ENCODE data around the gene PAX3. TPM values are rescaled to one million over a fixed set of nuclear protein-coding genes. Genes with fewer than 3 reads are reported as not detected.

PAX3 gene
- total RNA-seq (2014; rRNA removed; shearing (Covaris generic)): not detected in 2 replicates

DNA sequence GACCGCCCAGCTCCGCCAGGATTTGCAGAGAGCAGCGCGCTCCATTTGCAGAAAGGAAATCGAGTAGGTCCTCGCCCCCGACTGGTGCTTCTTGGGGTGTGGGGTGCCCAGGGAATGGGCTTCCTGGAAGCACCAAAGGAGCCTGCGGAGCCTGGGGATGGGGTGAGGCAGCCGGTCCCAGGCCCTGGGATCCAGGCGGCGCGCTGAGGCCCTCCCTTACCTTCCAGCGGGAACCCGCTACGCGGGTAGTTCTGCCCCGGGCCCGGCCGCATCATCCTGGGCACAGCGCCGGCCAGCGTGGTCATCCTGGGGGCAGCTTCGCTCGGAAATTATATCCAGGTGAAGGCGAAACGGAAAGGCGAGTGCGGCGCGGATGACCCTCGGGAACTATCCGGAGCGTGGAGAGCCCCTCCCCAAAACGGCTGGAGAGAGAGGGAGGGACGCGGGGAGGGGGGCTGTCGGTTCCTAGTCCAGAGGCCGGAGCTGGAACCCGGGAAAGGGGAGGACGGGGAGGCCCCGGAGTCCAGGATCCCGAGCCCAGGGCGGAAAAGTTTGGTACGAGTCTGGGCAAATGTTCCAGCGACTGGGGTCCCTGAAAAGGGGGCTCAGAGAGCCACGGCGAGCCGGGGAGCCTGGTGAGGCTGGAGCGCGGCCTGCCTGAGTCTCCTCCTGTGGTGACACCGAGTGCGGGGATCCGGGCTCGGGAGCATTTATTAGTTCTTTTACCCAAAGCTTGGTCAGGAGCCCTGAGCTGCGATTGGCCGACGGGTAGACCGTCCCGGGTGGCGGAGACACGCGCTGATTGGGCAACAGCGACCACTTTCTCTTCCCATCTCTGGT lies at the start of gene PAX3:
Gene PAX3 (minus strand): TSS at position 688 of the 840 bp plus-strand sequence. CDS start 383 bp downstream, at position 305.
- DNase-seq (ENCODE audit: low spot score): no peak

- no peak for DNase-seq (ENCODE audit: low spot score)
Observed at GRCh38 chr2:222341331-222341730, 42.5 kb upstream of the PAX3 start.

GRCh38 chr2:222338374-222338773 lies 39.6 kb upstream of the PAX3 start:
- no peak for DNase-seq (ENCODE audit: low spot score)

DNA sequence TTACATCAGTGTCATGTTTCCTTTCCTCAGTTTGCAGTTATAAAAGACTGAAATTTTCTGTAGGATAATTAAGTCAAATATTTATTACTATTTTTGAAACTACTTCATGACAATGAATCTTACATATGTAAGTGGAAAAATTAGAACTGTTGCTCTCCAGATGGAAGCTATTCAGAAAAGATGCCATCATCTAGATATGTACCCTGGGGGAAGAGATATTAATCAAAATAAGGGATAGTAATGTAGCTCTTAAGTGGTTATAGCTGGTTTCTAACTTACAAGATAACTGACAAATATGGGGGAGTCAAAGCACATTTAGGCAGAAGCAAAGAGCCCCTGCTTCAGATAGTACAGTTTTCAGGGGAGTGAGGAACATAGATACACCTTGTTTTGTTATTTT lies 38.1 kb upstream of the PAX3 start:
- DNase-seq (ENCODE audit: low spot score): no peak

DNA sequence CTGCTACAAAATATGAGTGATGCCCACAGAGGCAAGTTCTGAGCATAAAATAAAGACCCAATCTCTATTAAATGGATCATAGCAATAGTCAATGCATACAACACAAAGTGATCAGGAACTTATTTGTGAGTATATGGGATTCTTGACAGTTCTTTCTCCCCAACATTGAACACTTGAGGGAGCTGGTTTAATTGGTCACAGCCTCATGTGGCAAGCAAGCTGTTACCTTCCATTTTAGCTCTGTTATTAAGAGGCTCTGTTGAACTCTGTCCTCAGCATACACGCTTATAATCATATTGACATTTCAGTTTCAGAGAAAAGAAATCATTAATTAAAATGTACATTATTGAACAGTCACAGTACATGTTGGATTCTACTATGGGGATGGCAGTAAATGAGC lies 37.6 kb upstream of the PAX3 start:
- DNase-seq (ENCODE audit: low spot score): peak; percentile 22

- no peak for DNase-seq (ENCODE audit: low spot score)
Observed at GRCh38 chr2:222334914-222335313, 36.1 kb upstream of the PAX3 start.

- no peak for DNase-seq (ENCODE audit: low spot score)
Observed at GRCh38 chr2:222333397-222333796, 34.6 kb upstream of the PAX3 start.

- no peak for DNase-seq (ENCODE audit: low spot score)
Observed at GRCh38 chr2:222332116-222332515, 33.3 kb upstream of the PAX3 start.

DNA sequence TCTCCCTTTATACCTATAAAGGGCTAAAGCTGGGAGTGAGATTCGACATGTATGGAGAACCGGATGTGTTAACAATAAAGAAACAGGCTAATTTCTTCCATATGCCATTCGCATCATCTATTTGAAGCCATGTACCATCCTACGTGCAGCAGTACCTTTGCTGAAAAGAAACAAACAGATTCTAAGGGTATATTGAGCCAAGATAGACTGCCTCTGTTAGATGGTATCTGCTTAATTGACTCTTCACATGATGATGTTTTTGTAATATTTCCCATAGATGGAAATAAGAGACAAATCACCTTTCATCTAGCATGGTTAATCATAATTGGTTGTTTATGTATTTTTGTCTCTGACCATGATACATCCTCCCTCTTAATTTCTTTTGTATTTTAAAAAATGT lies 32.1 kb upstream of the PAX3 start:
- no peak for DNase-seq (ENCODE audit: low spot score)

- no peak for DNase-seq (ENCODE audit: low spot score)
Observed at GRCh38 chr2:222322236-222322635, 23.4 kb upstream of the PAX3 start.

DNA sequence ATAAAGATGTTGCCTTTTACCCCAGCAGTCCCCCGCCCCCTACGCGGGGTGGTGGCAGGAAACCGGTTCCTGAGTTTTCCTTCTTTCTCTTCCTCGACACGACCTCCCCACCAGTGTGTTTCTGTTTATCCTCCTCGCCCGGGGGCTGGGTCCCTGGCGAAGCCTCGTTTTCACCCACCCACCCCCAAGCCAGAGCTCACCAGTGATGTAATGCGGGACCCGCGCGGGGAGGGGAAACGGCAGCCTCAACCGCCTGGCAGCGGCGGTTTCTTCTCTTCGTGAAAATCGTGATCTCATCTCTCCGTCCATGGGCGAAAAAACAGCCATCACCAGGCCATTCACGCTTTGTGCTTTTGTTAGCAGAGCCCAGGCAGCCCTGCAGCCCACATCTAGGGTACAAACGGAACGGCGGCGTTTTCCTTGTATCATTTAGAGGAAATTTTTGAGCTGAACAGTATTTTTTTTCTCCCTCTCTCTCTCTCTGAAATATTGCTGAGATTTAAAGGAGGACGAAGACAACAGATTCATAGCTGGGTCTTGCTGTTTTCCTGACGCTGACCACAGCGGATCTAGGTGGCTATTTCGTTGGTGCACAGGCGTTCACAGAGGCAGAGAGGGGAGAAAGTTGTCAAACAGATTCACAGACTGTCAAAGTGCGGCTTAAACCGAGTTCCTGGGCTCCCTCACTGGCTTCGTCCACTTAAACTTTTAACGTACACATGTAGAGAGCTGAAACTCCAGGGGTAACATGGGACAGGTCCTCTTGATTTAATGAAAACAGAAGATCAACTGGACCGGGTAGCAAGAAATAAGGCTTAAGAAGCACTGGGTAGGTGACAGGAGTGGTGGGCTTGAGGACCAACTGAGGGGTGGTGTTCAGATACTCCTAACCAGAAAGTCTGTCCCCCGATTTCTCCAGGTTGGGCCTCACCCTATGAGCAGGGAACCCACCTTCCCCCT lies 21.9 kb upstream of the PAX3 start:
- peak; percentile 2 for DNase-seq (ENCODE audit: low spot score)

DNA sequence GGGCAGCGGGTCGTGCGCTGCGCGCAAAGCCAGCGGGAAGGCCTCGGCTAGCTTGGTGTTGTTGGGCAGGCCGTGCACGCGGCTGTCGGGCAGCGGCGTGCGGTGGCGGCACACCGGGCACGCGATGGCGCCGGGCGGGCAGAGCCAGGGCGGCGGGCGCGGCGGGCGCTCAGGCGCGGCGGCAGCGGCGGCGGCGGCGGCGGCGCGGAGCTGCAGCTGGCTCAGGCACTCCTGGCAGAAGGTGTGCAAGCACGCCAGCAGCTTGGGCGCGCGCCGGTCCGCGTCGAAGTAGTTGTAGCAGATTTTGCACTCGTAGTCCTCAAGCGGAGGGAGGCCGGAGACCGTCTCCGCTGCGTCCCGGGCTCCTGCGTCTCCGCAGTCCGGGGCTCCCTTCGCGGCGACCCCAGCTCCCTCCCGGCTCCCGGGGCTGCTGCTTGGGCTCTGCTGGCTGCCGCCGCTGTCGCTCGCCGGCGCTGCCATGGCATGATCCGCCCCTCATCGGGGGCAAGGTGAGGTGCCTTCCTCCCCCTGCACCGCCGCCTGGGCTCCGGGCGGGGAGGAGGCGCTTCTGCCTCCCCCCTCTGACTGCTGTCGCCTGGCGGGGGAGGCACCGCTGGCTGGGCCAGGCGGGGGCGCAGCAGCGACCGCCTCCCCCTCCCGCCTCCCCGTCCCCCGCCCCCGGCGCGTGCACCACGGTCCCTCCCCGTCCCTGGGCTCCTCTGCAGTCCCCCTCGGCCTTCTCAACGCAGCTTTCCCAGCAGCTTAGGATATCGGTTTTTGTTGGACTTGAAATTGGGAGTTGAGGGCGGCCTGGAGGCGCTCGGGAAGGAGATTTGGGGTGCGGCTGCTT lies 21.0 kb upstream of the PAX3 start:
- peak; percentile 42 for DNase-seq (ENCODE audit: low spot score)

GRCh38 chr2:222318712-222319585 lies 20.2 kb upstream of the PAX3 start:
- DNase-seq (ENCODE audit: low spot score): peak; percentile 41

DNA sequence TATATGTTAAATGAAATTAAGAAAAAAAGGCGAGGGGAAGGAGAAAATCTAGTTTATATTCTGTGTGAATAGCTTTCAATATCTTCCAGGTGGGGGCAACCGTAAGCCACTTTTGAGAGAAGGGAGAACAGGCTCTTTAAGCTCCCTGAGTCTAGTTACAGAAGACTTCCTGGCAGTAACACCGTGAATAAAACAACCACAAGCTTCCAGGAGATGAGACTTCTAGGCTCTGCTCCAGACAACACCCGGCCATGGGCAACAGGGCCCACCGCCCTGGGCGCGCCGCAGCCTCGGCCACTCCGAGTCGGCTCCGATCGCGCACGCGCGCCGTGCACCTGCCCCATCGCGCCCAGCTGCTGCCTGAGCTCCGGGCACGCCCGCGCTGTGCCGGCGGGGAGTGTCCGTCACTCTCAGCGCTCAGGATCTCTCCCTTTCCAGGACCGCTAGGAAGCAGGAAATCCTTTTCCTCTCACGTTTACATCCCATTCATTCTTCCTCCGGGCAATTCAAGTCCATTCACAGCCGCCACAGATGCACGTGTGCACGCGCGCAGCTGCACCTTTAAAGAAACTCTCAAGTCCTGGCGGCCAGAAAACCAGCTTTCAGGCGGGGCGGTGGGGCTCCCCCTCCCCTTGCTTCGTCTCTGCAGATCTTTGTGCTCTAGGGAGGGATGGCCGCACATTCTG lies 19.4 kb upstream of the PAX3 start:
- peak; percentile 75 for DNase-seq (ENCODE audit: low spot score)

- DNase-seq (ENCODE audit: low spot score): peak; percentile 17
Observed at GRCh38 chr2:222315443-222316121, 16.8 kb upstream of the PAX3 start.

- DNase-seq (ENCODE audit: low spot score): no peak
Observed at GRCh38 chr2:222313816-222314215, 15.0 kb upstream of the PAX3 start.

DNA sequence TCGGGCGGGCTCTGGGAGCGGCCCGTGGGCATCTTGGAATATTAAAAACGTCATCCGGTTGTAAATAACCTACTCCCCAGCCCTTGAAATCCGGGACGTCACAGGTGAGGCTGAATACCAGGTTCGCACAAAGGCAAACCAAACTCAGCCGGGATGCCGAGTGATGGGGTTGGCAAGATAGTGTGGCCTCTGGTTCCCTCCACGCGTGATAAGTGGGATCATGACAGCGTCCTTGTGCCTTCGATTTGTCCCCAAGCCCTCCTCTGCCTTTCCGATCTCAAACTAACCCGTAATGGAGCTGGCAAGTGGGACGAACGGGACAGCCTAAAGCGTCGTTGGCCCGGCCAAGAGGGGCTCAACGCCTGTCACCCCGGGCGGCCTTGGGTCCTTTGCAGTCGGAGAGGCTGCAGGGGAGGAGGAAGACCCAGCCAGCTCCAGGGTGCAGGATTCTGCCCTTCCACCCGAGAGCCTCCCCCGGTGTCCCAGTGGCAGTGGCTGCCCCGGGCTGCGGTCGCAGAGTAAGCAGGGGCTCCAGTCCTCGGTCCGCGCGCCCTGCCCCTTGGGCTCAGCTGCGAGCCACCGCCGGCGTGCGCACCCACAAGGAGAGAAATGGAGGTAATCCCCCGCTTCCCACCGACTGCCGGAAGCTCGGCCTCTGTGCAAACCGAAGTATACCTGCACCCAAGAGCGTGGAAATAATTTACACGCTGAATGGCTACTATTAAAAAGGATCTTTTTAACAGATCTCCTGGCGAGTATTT lies 13.4 kb upstream of the PAX3 start:
- DNase-seq (ENCODE audit: low spot score): no peak

DNA sequence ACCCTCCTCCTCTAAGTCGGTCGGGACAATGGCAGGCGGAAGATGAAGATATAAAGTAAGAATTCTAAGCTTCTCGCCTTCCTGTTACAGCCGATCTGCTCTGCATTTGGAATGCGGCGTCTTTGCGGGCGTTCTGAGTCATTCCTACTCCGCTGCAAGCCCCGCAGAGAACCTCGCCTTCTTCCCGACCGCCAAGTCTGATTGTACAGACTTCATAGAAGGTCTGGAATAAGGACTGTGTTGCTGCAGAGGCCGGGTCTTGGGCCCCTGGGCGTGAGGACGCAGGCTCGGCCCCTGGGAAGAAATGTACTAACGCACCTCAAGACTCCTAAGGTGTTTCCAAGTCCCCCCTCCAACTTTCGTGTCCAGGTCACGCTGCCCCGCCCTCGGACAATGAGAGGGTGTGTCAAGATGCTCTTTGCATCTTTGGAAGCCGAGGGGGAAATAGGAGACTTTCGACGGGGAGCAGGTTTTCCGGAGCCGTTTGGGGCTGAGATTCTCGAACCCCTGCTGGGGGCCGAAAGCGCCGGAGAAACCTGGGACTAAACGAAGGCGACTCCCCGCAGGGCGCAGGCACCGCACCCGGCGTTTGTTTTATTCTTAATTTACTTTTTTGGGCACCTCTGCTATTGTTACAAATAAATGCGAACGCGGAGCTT lies 12.7 kb upstream of the PAX3 start:
- no peak for DNase-seq (ENCODE audit: low spot score)

Data from HT-29 (cell line).